H1 (cell line): Measurements from ENCODE around the gene GRXCR1. TPM values are rescaled to one million over a fixed set of nuclear protein-coding genes. Genes with fewer than 3 reads are reported as not detected.

Experiments used
- CTCF ChIA-PET: fragments of 300-600 bp; sonication (Branson Sonifier 250); formaldehyde crosslinking; loops from one replicate; lab custom pipeline; 2021; ENCODE audit not compliant: partially characterized antibody; lab: Charles Lee
- POLR2A ChIA-PET: fragments of 300-600 bp; sonication (Branson Sonifier 250); formaldehyde crosslinking; loops from one replicate; lab custom pipeline; 2021; ENCODE audit warnings: inconsistent platforms; ENCODE audit not compliant: partially characterized antibody; lab: Charles Lee
- DNase-seq, 2 experiments: peaks; one replicate each; pipeline versions ENCODE4 v3.0.0 to v3.0.0-alpha.2; 2010 to 2022; ENCODE audit warnings: low spot score in 2 of 2, low read depth in 1 of 2, mixed read lengths in 1 of 2
- FAIRE-seq: peaks from 2 replicates; lab custom pipeline; 2011; peaks lifted over from hg19 to GRCh38; lab: Jason Lieb, UNC
- H2AFZ ChIP-seq: 2 replicates; pipeline ENCODE4 v1.8.1; 2012; ENCODE audit warnings: low read length, inconsistent platforms
- H2AK5ac ChIP-seq: 2 replicates; pipeline ENCODE4 v1.6.1; 2013; ENCODE audit warnings: low read depth, low read length
- H2BK120ac ChIP-seq: replicated peaks from 2 replicates; pipeline ENCODE3; 2013; ENCODE audit warnings: low read depth, low read length, inconsistent platforms
- H2BK12ac ChIP-seq: 2 replicates; pipeline ENCODE4 v1.6.1; 2013; ENCODE audit warnings: low read depth, low read length
- H2BK15ac ChIP-seq: 2 replicates; pipeline ENCODE4 v1.6.1; 2013; ENCODE audit warnings: low read length
- H2BK20ac ChIP-seq: 2 replicates; pipeline ENCODE4 v1.6.1; 2013; ENCODE audit warnings: low read length
- H2BK5ac ChIP-seq: 2 replicates; pipeline ENCODE4 v1.6.1; 2013; ENCODE audit warnings: low read depth, low read length
- H3K14ac ChIP-seq: 2 replicates; pipeline ENCODE4 v1.6.1; 2013; ENCODE audit warnings: inconsistent platforms; ENCODE audit not compliant: insufficient read length
- H3K18ac ChIP-seq: 2 replicates; pipeline ENCODE4 v1.6.1; 2013; ENCODE audit warnings: low read length; ENCODE audit errors: extremely low read depth
- H3K23ac ChIP-seq: 2 replicates; pipeline ENCODE4 v1.6.1; 2013; ENCODE audit warnings: inconsistent platforms; ENCODE audit not compliant: insufficient read length
- H3K23me2 ChIP-seq: 2 replicates; pipeline ENCODE4 v1.6.1; 2013; ENCODE audit warnings: low read depth, low read length
- H3K27ac ChIP-seq: 2 replicates; pipeline ENCODE4 v1.6.1; 2011; ENCODE audit warnings: low read depth, low read length, inconsistent platforms
- H3K27me3 ChIP-seq, 4 experiments: replicated peaks in 1 of 4; 1 replicate in 1 of 4; 2 replicates in 3 of 4; pipeline versions ENCODE4 v1.6.1 to v1.8.1; 2011 to 2013; ENCODE audit warnings: low read length in 3 of 4, mild to moderate bottlenecking in 3 of 4, inconsistent platforms in 2 of 4, mixed read lengths in 2 of 4, moderate library complexity in 1 of 4; ENCODE audit not compliant: control insufficient read depth in 3 of 4, insufficient read depth in 3 of 4; ENCODE audit errors: extremely low read depth in 1 of 4
- H3K36me3 ChIP-seq, 4 experiments: 2 replicates each; pipeline versions ENCODE4 v1.6.1 to v1.8.1; 2011 to 2013; ENCODE audit warnings: mild to moderate bottlenecking in 4 of 4, low read length in 3 of 4, moderate library complexity in 2 of 4, control low read depth in 1 of 4, inconsistent platforms in 1 of 4; ENCODE audit not compliant: insufficient read depth in 4 of 4, control insufficient read depth in 2 of 4
- H3K4ac ChIP-seq: replicated peaks from 2 replicates; pipeline ENCODE3; 2013; ENCODE audit warnings: low read length, low read depth, mixed read lengths, inconsistent platforms; ENCODE audit not compliant: insufficient read length
- H3K4me1 ChIP-seq, 4 experiments: replicated peaks in 1 of 4; 1 replicate in 1 of 4; 2 replicates in 3 of 4; pipeline versions ENCODE4 v1.6.1 to v1.8.1; 2011 to 2013; ENCODE audit warnings: low read length in 3 of 4, inconsistent platforms in 2 of 4, mixed read lengths in 1 of 4; ENCODE audit not compliant: insufficient read depth in 4 of 4, control insufficient read depth in 3 of 4
- H3K4me2 ChIP-seq, 2 experiments: 2 replicates each; pipeline versions ENCODE4 v1.6.1 to v1.8.1; 2011 to 2013; ENCODE audit warnings: low read depth in 2 of 2, low read length in 2 of 2, control low read depth in 1 of 2, inconsistent platforms in 1 of 2, mild to moderate bottlenecking in 1 of 2; ENCODE audit not compliant: insufficient read depth in 1 of 2
- H3K4me3 ChIP-seq, 4 experiments: fragments of 200-600, 300-600 bp in 1 of 4; sonication (generic), shearing (Covaris generic), sonication (Bioruptor Twin) in 1 of 4; 2 replicates each; pipeline versions ENCODE4 v1.5.1 to v1.8.1; 2011 to 2016; ENCODE audit warnings: low read length in 4 of 4, low read depth in 3 of 4, control low read depth in 2 of 4, inconsistent platforms in 2 of 4, mild to moderate bottlenecking in 2 of 4, mixed read lengths in 1 of 4, moderate library complexity in 1 of 4; ENCODE audit not compliant: insufficient read depth in 2 of 4; ENCODE audit errors: extremely low read depth in 1 of 4
- H3K56ac ChIP-seq: replicated peaks from 2 replicates; pipeline ENCODE3; 2013; ENCODE audit warnings: low read depth, mild to moderate bottlenecking, mixed read lengths, low read length, inconsistent platforms; ENCODE audit not compliant: insufficient read length
- H3K79me1 ChIP-seq: 2 replicates; pipeline ENCODE4 v1.6.1; 2013; ENCODE audit warnings: low read depth, low read length, control low read depth
- H3K79me2 ChIP-seq, 2 experiments: 2 replicates each; pipeline versions ENCODE4 v1.6.1 to v1.8.1; 2012 to 2013; ENCODE audit warnings: low read length in 2 of 2, mild to moderate bottlenecking in 2 of 2, inconsistent platforms in 1 of 2; ENCODE audit not compliant: insufficient read depth in 2 of 2, control insufficient read depth in 1 of 2
- H3K9ac ChIP-seq, 4 experiments: replicated peaks in 1 of 4; 1 replicate in 1 of 4; 2 replicates in 3 of 4; pipeline versions ENCODE4 v1.6.1 to v1.8.1; 2011 to 2013; ENCODE audit warnings: low read depth in 3 of 4, low read length in 3 of 4, control low read depth in 2 of 4, mild to moderate bottlenecking in 2 of 4, moderate library complexity in 2 of 4, inconsistent platforms in 1 of 4; ENCODE audit errors: extremely low read depth in 1 of 4
- H3K9me3 ChIP-seq, 2 experiments: 2 replicates each; pipeline versions ENCODE4 v1.6.1 to v1.8.1; 2012 to 2013; ENCODE audit warnings: mild to moderate bottlenecking in 2 of 2, moderate library complexity in 2 of 2, control low read depth in 1 of 2, inconsistent platforms in 1 of 2, low read depth in 1 of 2, low read length in 1 of 2, mixed read lengths in 1 of 2; ENCODE audit not compliant: insufficient read depth in 2 of 2
- H4K20me1 ChIP-seq, 2 experiments: replicated peaks in 1 of 2; 2 replicates each; pipeline versions ENCODE3 to v1.8.1; 2011 to 2013; ENCODE audit warnings: inconsistent platforms in 2 of 2, low read length in 2 of 2, mild to moderate bottlenecking in 1 of 2; ENCODE audit not compliant: insufficient read depth in 2 of 2, control insufficient read depth in 1 of 2
- H4K5ac ChIP-seq: 2 replicates; pipeline ENCODE4 v1.6.1; 2013; ENCODE audit warnings: low read length, low read depth, mixed read lengths, inconsistent platforms; ENCODE audit not compliant: insufficient read length
- H4K8ac ChIP-seq: 2 replicates; pipeline ENCODE4 v1.8.0; 2013; ENCODE audit warnings: mild to moderate bottlenecking, moderate library complexity, low read length, inconsistent platforms; ENCODE audit not compliant: insufficient read depth; ENCODE audit errors: extremely low read depth
- H4K91ac ChIP-seq: replicated peaks from 2 replicates; pipeline ENCODE3; 2013; ENCODE audit warnings: low read length, mixed read lengths, inconsistent platforms; ENCODE audit not compliant: insufficient read length
- BCL11A ChIP-seq, 2 experiments: IDR thresholded peaks; one replicate each; pipeline ENCODE4 v1.6.1; 2011; ENCODE audit warnings: low read depth in 2 of 2, low read length in 2 of 2, mild to moderate bottlenecking in 2 of 2
- CREB1 ChIP-seq: IDR thresholded peaks from 2 replicates; pipeline ENCODE4 v1.6.1; 2012; ENCODE audit warnings: inconsistent platforms
- EZH2 ChIP-seq: fragments of 200-600 bp; sonication (generic); IDR thresholded peaks from 2 replicates; pipeline ENCODE4 v1.7.1; 2012; ENCODE audit warnings: low read depth, mild to moderate bottlenecking, moderate library complexity, low read length, inconsistent platforms; ENCODE audit not compliant: severe bottlenecking
- POU5F1 ChIP-seq: IDR thresholded peaks from 2 replicates; pipeline ENCODE4 v1.6.1; 2011; ENCODE audit warnings: low read depth, mild to moderate bottlenecking, low read length, moderate library complexity
- RFX5 ChIP-seq: IDR thresholded peaks from 2 replicates; pipeline ENCODE4 v1.6.1; 2011; ENCODE audit warnings: low read depth, low read length, improper control_type of control experiment, borderline replicate concordance
- SIN3A ChIP-seq, 2 experiments: IDR thresholded peaks in 1 of 2; conservative IDR thresholded peaks in 1 of 2; 2 replicates each; pipeline ENCODE4 v1.6.1; 2011 to 2012; ENCODE audit warnings: low read length in 2 of 2, improper control_type of control experiment in 1 of 2, low read depth in 1 of 2, mild to moderate bottlenecking in 1 of 2
- SIRT6 ChIP-seq: IDR thresholded peaks from one replicate; pipeline ENCODE4 v1.7.1; 2012; ENCODE audit warnings: low read length, inconsistent platforms
- SRF ChIP-seq: IDR thresholded peaks from 2 replicates; pipeline ENCODE4 v1.6.1; 2011; ENCODE audit warnings: mild to moderate bottlenecking, low read depth, low read length, moderate library complexity
- TAF1 ChIP-seq: IDR thresholded peaks from 2 replicates; pipeline ENCODE4 v1.6.1; 2011; ENCODE audit warnings: mild to moderate bottlenecking, low read depth, low read length
- polyA plus RNA-seq, 7 experiments: library from polyadenylated mRNA; depleted of rRNA in 3 of 7; stranded (reverse) in 5 of 7; unstranded in 2 of 7; fragments of >200 nt in 5 of 7; fragments of 200-250 nt in 2 of 7; gene quantifications; 1 replicate in 5 of 7; 2 replicates in 1 of 7; 4 replicates in 1 of 7; pipeline versions ENCODE4 v1.2.1 to v1.2.3, GENCODE V29; 2011 to 2013; ENCODE audit warnings: missing spikeins in 2 of 7, mixed read lengths in 2 of 7
- total RNA-seq: library from RNA; stranded (reverse); fragmentation: NEBNext Ultra II Directional; extraction: Animal tissue kit (Norgen Biotek cat#: 25700); gene quantifications from 2 replicates; pipeline ENCODE4 v1.2.1, GENCODE V29; 2021

GRXCR1 gene
- total and polyA plus RNA-seq, 2 of the 8 experiments (the other 6 are each of a cell fraction or from before 2014, with no cell fraction given) = not detected

DNA sequence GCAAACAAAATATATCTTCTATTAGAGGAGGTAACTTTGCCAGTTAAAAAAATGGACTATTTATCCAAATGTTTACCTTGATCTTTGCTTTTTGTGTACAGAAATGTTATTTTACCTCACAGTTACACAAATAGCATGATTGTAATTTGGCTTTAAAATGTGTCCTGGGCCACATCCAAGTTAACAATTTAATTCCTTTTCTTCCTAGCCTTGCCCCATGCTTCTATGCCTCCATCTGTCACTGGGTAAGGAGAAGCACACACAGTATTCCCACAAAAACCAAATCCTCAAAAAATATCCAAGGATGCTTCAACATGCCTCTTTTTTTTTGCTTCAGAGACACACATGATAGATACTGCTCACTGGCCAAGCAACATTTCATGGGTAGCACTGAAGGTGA is 30.9 kb downstream of the GRXCR1 start:
- Histone ChIP-seq H3K56ac (no peak overlapping the region), H2BK12ac (no peak overlapping the region), H3K27ac (no peak overlapping the region), H3K36me3 (no peaks in the 10 kb centered on the region), H2AFZ (no peak overlapping the region), H2BK120ac (no peak overlapping the region), H4K20me1 (no peaks in the 10 kb centered on the region), H2BK15ac (no peak overlapping the region), H4K8ac (no peak overlapping the region), H3K9me3 (no peaks in the 10 kb centered on the region), H3K14ac (no peak overlapping the region), H3K79me2 (no peaks in the 10 kb centered on the region), H3K9ac (no peak overlapping the region), H3K4me2 (no peak overlapping the region), H3K79me1 (no peaks in the 10 kb centered on the region), H2AK5ac (no peak overlapping the region), H3K4me3 (no peak overlapping the region), H3K27me3 (no peaks in the 10 kb centered on the region), H3K23ac (no peak overlapping the region), H3K18ac (no peak overlapping the region), H4K5ac (no peak overlapping the region), H3K23me2 (no peaks in the 10 kb centered on the region; the same call in 1 of the 2 replicates), H2BK5ac (no peak overlapping the region), H4K91ac (no peak overlapping the region), H2BK20ac (no peak overlapping the region), H3K4me1 (no peaks in the 10 kb centered on the region), H3K4ac (no peak overlapping the region)
- DNase-seq (no peak), FAIRE-seq (no peak)
- ChIA-PET CTCF (interaction anchor here (0.7 kb wide), 1 partner anchor 1659 kb away, joined by 3 read pairs; no protein-coding TSS in a partner anchor), POLR2A (no interaction called here)
- no peak for TF ChIP-seq SIRT6
- no peak for TF ChIP-seq SIN3A (conservative IDR thresholded peaks at IDR 0.05 in 1 of 2, IDR thresholded peaks at IDR 0.05 in 1 of 2; ENCODE audit: low read depth in 1 of 2, low read length in 2 of 2)
- TF ChIP-seq EZH2 = no peak
- no peak for TF ChIP-seq CREB1
- TF ChIP-seq TAF1 = no peak
- no peak for TF ChIP-seq SRF
- no peak for TF ChIP-seq POU5F1
- TF ChIP-seq BCL11A (IDR thresholded peaks at IDR 0.05; ENCODE audit: low read depth in 2 of 2, low read length in 2 of 2) = no peak
- no peak for TF ChIP-seq RFX5
